ENCODE measurements around the gene AKT2. TPM values are rescaled to one million over a fixed set of nuclear protein-coding genes. Genes with fewer than 3 reads are reported as not detected.

AKT2 gene
- total and polyA plus RNA-seq, 2 of the 8 experiments (the other 6 are each of a cell fraction or from before 2014, with no cell fraction given): 151 to 183 TPM

DNA sequence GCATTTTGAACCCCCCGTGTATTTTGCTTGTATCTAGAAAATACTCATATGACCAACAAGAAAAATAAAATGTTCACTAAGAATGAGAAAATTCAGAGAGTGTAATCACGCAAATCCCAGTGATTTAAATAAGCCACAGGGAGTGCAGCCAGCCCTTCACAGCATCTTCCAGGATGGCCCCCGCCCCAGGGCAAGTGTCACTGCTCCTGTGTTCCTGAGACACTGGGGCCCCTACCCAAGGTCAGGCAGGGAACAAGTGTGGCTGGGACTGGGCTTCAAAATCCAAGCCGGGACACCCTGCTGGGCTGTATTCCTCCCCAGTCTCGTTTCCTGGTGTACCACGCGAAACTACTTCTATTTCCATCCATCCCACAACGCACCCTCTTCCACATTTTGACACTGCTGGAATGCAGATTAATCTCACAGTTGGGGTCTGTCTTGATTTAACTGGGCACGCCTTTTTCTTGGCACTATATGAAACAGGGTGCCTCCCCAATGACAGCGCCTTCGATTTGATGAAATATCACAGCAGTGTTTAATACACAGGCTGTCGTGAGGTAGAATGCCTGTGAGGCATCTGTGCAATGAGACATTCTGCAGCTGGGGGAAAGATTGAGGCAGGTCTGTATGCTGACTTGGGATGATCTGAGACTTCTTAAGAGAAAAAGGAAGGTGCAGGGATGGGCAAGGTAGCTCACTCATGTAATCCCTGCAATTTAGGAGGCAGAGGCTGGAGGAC is 40.4 kb downstream of the AKT2 start:
- ChIA-PET CTCF (ENCODE audit: partially characterized antibody) (interaction anchor here (0.6 to 3.2 kb wide), 2 partner anchors 10 to 88 kb away, joined by 4 to 10 read pairs; no protein-coding TSS in a partner anchor), POLR2A (ENCODE audit: partially characterized antibody) (no interaction called here)
- FAIRE-seq: no peak
- Histone ChIP-seq H3K4me3 (ENCODE audit: extremely low read depth in 1 of 4, insufficient read depth in 2 of 4, low read depth in 3 of 4, low read length in 4 of 4) (no peak overlapping the region), H4K91ac (replicated peaks; ENCODE audit: insufficient read length, low read length) (no peak overlapping the region), H3K4ac (replicated peaks; ENCODE audit: insufficient read length, low read depth, low read length) (no peak overlapping the region), H3K23me2 (ENCODE audit: low read depth, low read length) (no peaks in the 10 kb centered on the region), H2BK20ac (ENCODE audit: low read length) (no peak overlapping the region), H3K14ac (ENCODE audit: insufficient read length) (no peak overlapping the region), H2BK120ac (replicated peaks; ENCODE audit: low read depth, low read length) (no peak overlapping the region), H2AFZ (ENCODE audit: low read length) (no peak overlapping the region), H2AK5ac (ENCODE audit: low read depth, low read length) (no peak overlapping the region), H4K20me1 (replicated peaks in 1 of 2; ENCODE audit: control insufficient read depth in 1 of 2, insufficient read depth in 2 of 2, low read length in 2 of 2) (peaks cover 2 to 3% of the 10 kb centered on the region in 2 experiments), H3K23ac (ENCODE audit: insufficient read length) (no peak overlapping the region), H2BK12ac (ENCODE audit: low read depth, low read length) (no peak overlapping the region), H3K79me2 (ENCODE audit: control insufficient read depth in 1 of 2, insufficient read depth in 2 of 2, low read length in 2 of 2) (no peaks in the 10 kb centered on the region; a peak in 1 of 4 replicates), H3K4me2 (ENCODE audit: insufficient read depth in 1 of 2, low read depth in 2 of 2, low read length in 2 of 2) (no peak overlapping the region), H4K8ac (ENCODE audit: extremely low read depth, insufficient read depth, low read length) (no peak overlapping the region), H3K18ac (ENCODE audit: extremely low read depth, low read length) (no peak overlapping the region), H2BK15ac (ENCODE audit: low read length) (no peak overlapping the region), H3K4me1 (replicated peaks in 1 of 4; ENCODE audit: control insufficient read depth in 3 of 4, insufficient read depth in 4 of 4, low read length in 3 of 4) (no peaks in the 10 kb centered on the region; a peak in 1 of 7 replicates), H3K79me1 (ENCODE audit: low read depth, low read length) (peaks cover 5% of the 10 kb centered on the region), H3K9me3 (ENCODE audit: insufficient read depth in 2 of 2, low read depth in 1 of 2, low read length in 1 of 2) (no peaks in the 10 kb centered on the region), H3K9ac (replicated peaks in 1 of 4; ENCODE audit: extremely low read depth in 1 of 4, low read depth in 3 of 4, low read length in 3 of 4) (no peak overlapping the region), H2BK5ac (ENCODE audit: low read depth, low read length) (no peak overlapping the region), H3K56ac (replicated peaks; ENCODE audit: insufficient read length, low read depth, low read length) (no peak overlapping the region), H4K5ac (ENCODE audit: insufficient read length, low read depth, low read length) (no peak overlapping the region), H3K27me3 (replicated peaks in 1 of 4; ENCODE audit: control insufficient read depth in 3 of 4, extremely low read depth in 1 of 4, insufficient read depth in 3 of 4, low read length in 3 of 4) (no peaks in the 10 kb centered on the region), H3K36me3 (ENCODE audit: control insufficient read depth in 2 of 4, insufficient read depth in 4 of 4, low read length in 3 of 4) (peaks cover 0 to 10% (median 6%) of the 10 kb centered on the region in 4 experiments; a peak in 4 of 8 replicates), H3K27ac (ENCODE audit: low read depth, low read length) (no peak overlapping the region)
- 87% methylated on average over 12 of the region's 12 CpGs; no CpG with 5 or more reads in 1 of the 2 experiments for WGBS, 2 experiments (ENCODE audit: extremely low coverage in 1 of 2, insufficient coverage in 1 of 2, insufficient read length in 1 of 2, insufficient replicate concordance in 2 of 2, low coverage in 1 of 2, low lambda C conversion rate in 2 of 2, missing lambda C conversion rate in 1 of 2)
- no peak for DNase-seq (ENCODE audit: low read depth in 1 of 2, low spot score in 2 of 2)
- TF ChIP-seq SP1 (IDR thresholded peaks at IDR 0.05; ENCODE audit: low read depth, low read length) (no peak), POLR2A (IDR thresholded peaks at IDR 0.05; ENCODE audit: control extremely low read depth in 1 of 2, low read depth in 2 of 2, low read length in 2 of 2) (no peak), TAF7 (optimal IDR thresholded peaks at IDR 0.05; ENCODE audit: borderline replicate concordance, low read depth, low read length) (no peak), HDAC2 (IDR thresholded peaks at IDR 0.05; ENCODE audit: borderline replicate concordance in 1 of 2, low read depth in 2 of 2, low read length in 2 of 2) (no peak), SUZ12 (IDR thresholded peaks at IDR 0.05; ENCODE audit: low read length) (no peak), SIN3A (conservative IDR thresholded peaks at IDR 0.05 in 1 of 2, IDR thresholded peaks at IDR 0.05 in 1 of 2; ENCODE audit: low read depth in 1 of 2, low read length in 2 of 2) (no peak), SIRT6 (IDR thresholded peaks at IDR 0.05; ENCODE audit: low read length) (no peak), SIX5 (IDR thresholded peaks at IDR 0.05; ENCODE audit: low read depth, low read length) (no peak), SP2 (IDR thresholded peaks at IDR 0.05; ENCODE audit: low read length) (no peak), TBP (IDR thresholded peaks at IDR 0.05; ENCODE audit: low read depth, low read length) (no peak), SRF (IDR thresholded peaks at IDR 0.05; ENCODE audit: low read depth, low read length) (no peak), CHD2 (IDR thresholded peaks at IDR 0.05; ENCODE audit: low read length) (no peak)
- TF ChIP-seq, protein P1, sequence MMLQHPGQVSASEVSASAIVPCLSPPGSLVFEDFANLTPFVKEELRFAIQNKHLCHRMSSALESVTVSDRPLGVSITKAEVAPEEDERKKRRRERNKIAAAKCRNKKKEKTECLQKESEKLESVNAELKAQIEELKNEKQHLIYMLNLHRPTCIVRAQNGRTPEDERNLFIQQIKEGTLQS (IDR thresholded peaks at IDR 0.05; ENCODE audit: insufficient read depth, low read depth, low read length): no peak

Data from H1 (cell line).